CD14-positive monocyte (primary cell): Measurements from ENCODE around the gene SLC6A5. TPM values are rescaled to one million over a fixed set of nuclear protein-coding genes. Genes with fewer than 3 reads are reported as not detected.
A peak's percentile ranks its signal among the peaks of the same experiment; 100 is the strongest.

ENCODE experiments used
- DNase-seq, 3 donors: peaks; one replicate each; pipeline ENCODE4 v3.0.0-alpha.2; 2011 to 2022
- H2AFZ ChIP-seq: 2 replicates; pipeline ENCODE4 v1.6.0; 2012; ENCODE audit warnings: mild to moderate bottlenecking, low read depth, low read length, inconsistent platforms; ENCODE audit not compliant: insufficient read depth, poor library complexity, severe bottlenecking
- H3K27ac ChIP-seq, 2 donors: 1 replicate in 1 of 2; 2 replicates in 1 of 2; pipeline ENCODE4 v1.5.1; 2012 to 2013; ENCODE audit warnings: low read length in 2 of 2, control low read depth in 1 of 2, inconsistent platforms in 1 of 2, low read depth in 1 of 2, mild to moderate bottlenecking in 1 of 2
- H3K27me3 ChIP-seq, 2 donors: one replicate each; pipeline versions ENCODE4 v1.6.0 to v1.6.1; 2011 to 2013; ENCODE audit warnings: low read length in 2 of 2; ENCODE audit not compliant: control insufficient read depth in 2 of 2, insufficient read depth in 2 of 2
- H3K36me3 ChIP-seq, 2 donors: replicated peaks in 1 of 2; 1 replicate in 1 of 2; 2 replicates in 1 of 2; pipeline versions ENCODE4 v1.5.1 to v1.6.1; 2012 to 2013; ENCODE audit warnings: low read length in 2 of 2, control low read depth in 1 of 2, inconsistent platforms in 1 of 2, mild to moderate bottlenecking in 1 of 2; ENCODE audit not compliant: insufficient read depth in 2 of 2, control insufficient read depth in 1 of 2
- H3K4me1 ChIP-seq, 2 donors: 1 replicate in 1 of 2; 2 replicates in 1 of 2; pipeline versions ENCODE4 v1.5.1 to v1.6.1; 2012 to 2013; ENCODE audit warnings: low read length in 2 of 2, control low read depth in 1 of 2, inconsistent platforms in 1 of 2, mild to moderate bottlenecking in 1 of 2, moderate library complexity in 1 of 2; ENCODE audit not compliant: insufficient read depth in 2 of 2, control insufficient read depth in 1 of 2
- H3K4me2 ChIP-seq: replicated peaks from 2 replicates; pipeline ENCODE3; 2012; ENCODE audit warnings: low read length, moderate library complexity, mild to moderate bottlenecking; ENCODE audit not compliant: poor library complexity, severe bottlenecking; ENCODE audit errors: extremely low read depth
- H3K4me3 ChIP-seq, 3 experiments: fragments of 200-600 bp in 1 of 3; sonication (generic) in 1 of 3; replicated peaks in 1 of 3; 1 replicate in 2 of 3; 2 replicates in 1 of 3; pipeline ENCODE4 v1.5.1; 2011 to 2013; ENCODE audit warnings: low read length in 3 of 3, mild to moderate bottlenecking in 3 of 3, control low read depth in 2 of 3, low read depth in 2 of 3, inconsistent platforms in 1 of 3, moderate library complexity in 1 of 3
- H3K79me2 ChIP-seq: 2 replicates; pipeline ENCODE4 v1.6.0; 2012; ENCODE audit warnings: mild to moderate bottlenecking, control low read depth, inconsistent platforms, low read length, moderate library complexity; ENCODE audit not compliant: insufficient read depth
- H3K9ac ChIP-seq: 2 replicates; pipeline ENCODE4 v1.6.0; 2017; ENCODE audit warnings: low read length, mild to moderate bottlenecking; ENCODE audit not compliant: insufficient read depth, poor library complexity, severe bottlenecking
- H3K9me3 ChIP-seq, 2 donors: replicated peaks in 1 of 2; 1 replicate in 1 of 2; 2 replicates in 1 of 2; pipeline versions ENCODE4 v1.5.1 to v1.6.1; 2012 to 2013; ENCODE audit warnings: low read length in 2 of 2, control low read depth in 1 of 2; ENCODE audit not compliant: control insufficient read depth in 1 of 2, insufficient read depth in 1 of 2
- H4K20me1 ChIP-seq: 2 replicates; pipeline ENCODE4 v1.6.0; 2012; ENCODE audit warnings: mild to moderate bottlenecking, low read length, control low read depth, moderate library complexity; ENCODE audit not compliant: insufficient read depth
- H3K27ac Mint-ChIP-seq, 7 donors: one replicate each; pipeline ENCODE4 v1.8.0; 2020; ENCODE audit warnings: mild to moderate bottlenecking in 7 of 7, mixed read lengths in 7 of 7, moderate library complexity in 6 of 7, inconsistent platforms in 2 of 7
- H3K27me3 Mint-ChIP-seq, 3 donors: one replicate each; pipeline ENCODE4 v1.8.0; 2021 to 2022; ENCODE audit warnings: low read depth in 3 of 3, mild to moderate bottlenecking in 3 of 3, mixed read lengths in 3 of 3, moderate library complexity in 3 of 3, inconsistent platforms in 1 of 3
- H3K36me3 Mint-ChIP-seq, 2 donors: one replicate each; pipeline ENCODE4 v1.8.0; 2020; ENCODE audit warnings: mixed read lengths in 2 of 2, inconsistent platforms in 1 of 2, mild to moderate bottlenecking in 1 of 2
- H3K4me1 Mint-ChIP-seq: one replicate; pipeline ENCODE4 v1.8.0; 2020; ENCODE audit warnings: mild to moderate bottlenecking, mixed read lengths
- H3K4me3 Mint-ChIP-seq, 2 donors: one replicate each; pipeline ENCODE4 v1.8.0; 2020; ENCODE audit warnings: mild to moderate bottlenecking in 2 of 2, mixed read lengths in 2 of 2, moderate library complexity in 1 of 2
- H3K9me3 Mint-ChIP-seq, 7 donors: one replicate each; pipeline ENCODE4 v1.8.0; 2020 to 2022; ENCODE audit warnings: mixed read lengths in 7 of 7, mild to moderate bottlenecking in 6 of 7, moderate library complexity in 6 of 7, inconsistent platforms in 2 of 7
- CTCF ChIP-seq: fragments of 200-600 bp; IDR thresholded peaks from one replicate; pipeline ENCODE4 v1.8.0; 2022; ENCODE audit warnings: antibody characterized with exemption, mild to moderate bottlenecking
- WGBS: methylation state at CpG from one replicate; pipeline ENCODE4 v1.1.5; 2013; ENCODE audit warnings: missing lambda C conversion rate; ENCODE audit not compliant: insufficient coverage; 5-methylcytosine and 5-hydroxymethylcytosine counted together
- intact Hi-C, 2 donors: fragments of 100-400 bp; cut with micrococcal nuclease; formaldehyde crosslinking; loops; one replicate each; pipeline versions ENCODE4 v1.15.0 to v1.15.1; 2023
- polyA plus RNA-seq, 3 donors: library from polyadenylated mRNA; depleted of rRNA in 1 of 3; unstranded in 2 of 3; stranded (reverse) in 1 of 3; fragments of 300-500 nt in 2 of 3; fragments of >200 nt in 1 of 3; fragmentation: Illumina TruSeq in 2 of 3; gene quantifications; 1 replicate in 2 of 3; 2 replicates in 1 of 3; pipeline ENCODE4 v1.2.3, GENCODE V29; 2012 to 2021

The SLC6A5 gene
- polyA plus RNA-seq, 3 donors, result not detected

- no peaks in the 10 kb centered on the region for H3K79me2 ChIP-seq
- H3K27me3 ChIP-seq, result peaks cover 0 to 3% of the 10 kb centered on the region in 2 donors
- no peak overlapping the region for H3K9ac ChIP-seq
- H3K9me3 ChIP-seq, result no peaks in the 10 kb centered on the region
- DNase-seq, result peak; percentile 3 to 27 (median 18)
- Mint-ChIP-seq H3K4me1 (no peaks in the 10 kb centered on the region), H3K27me3 (peaks cover 2 to 7% (median 7%) of the 10 kb centered on the region in 3 donors), H3K4me3 (no peak overlapping the region), H3K27ac (no peak overlapping the region), H3K9me3 (no peaks in the 10 kb centered on the region), H3K36me3 (no peaks in the 10 kb centered on the region)
- H2AFZ ChIP-seq, result no peak overlapping the region
- H3K36me3 ChIP-seq, result no peaks in the 10 kb centered on the region
- no peak overlapping the region for H3K27ac ChIP-seq
- H3K4me1 ChIP-seq, result no peaks in the 10 kb centered on the region
- peak; percentile 96 for TF ChIP-seq CTCF
- H3K4me3 ChIP-seq, result no peak overlapping the region
- no CpG with 5 or more reads among the region's 4 CpGs for WGBS
- H4K20me1 ChIP-seq, result no peaks in the 10 kb centered on the region
- no peak overlapping the region for H3K4me2 ChIP-seq
- intact Hi-C loops, result loop anchor here (5.0 to 10.0 kb wide), 3 partner anchors 864 to 1484 kb away; no protein-coding TSS in a partner anchor
Observed at GRCh38 chr11:20647976-20648565, 48.7 kb downstream of the SLC6A5 start.

- no peak overlapping the region for H3K27ac ChIP-seq
- H2AFZ ChIP-seq, result no peak overlapping the region
- 100% methylated on average over 1 of the region's 13 CpGs for WGBS
- no peaks in the 10 kb centered on the region for H3K36me3 ChIP-seq
- TF ChIP-seq CTCF, result no peak
- no peaks in the 10 kb centered on the region for H3K4me1 ChIP-seq
- intact Hi-C loops, result no loop called here
- no peak overlapping the region for H3K27ac Mint-ChIP-seq
- no peak for DNase-seq
- H3K4me3 ChIP-seq, result no peak overlapping the region
- H4K20me1 ChIP-seq, result no peaks in the 10 kb centered on the region
- H3K4me2 ChIP-seq, result no peak overlapping the region
- no peaks in the 10 kb centered on the region for H3K4me1 Mint-ChIP-seq
- peaks cover 2 to 9% (median 5%) of the 10 kb centered on the region in 3 donors for H3K27me3 Mint-ChIP-seq
- no peak overlapping the region for H3K4me3 Mint-ChIP-seq
- no peaks in the 10 kb centered on the region for H3K9me3 Mint-ChIP-seq
- H3K9me3 ChIP-seq, result no peaks in the 10 kb centered on the region
- no peak overlapping the region for H3K9ac ChIP-seq
- H3K27me3 ChIP-seq, result peaks cover 3 to 5% of the 10 kb centered on the region in 2 donors
- no peaks in the 10 kb centered on the region for H3K79me2 ChIP-seq
- no peaks in the 10 kb centered on the region for H3K36me3 Mint-ChIP-seq
Observed at GRCh38 chr11:20652150-20652806, 52.9 kb downstream of the SLC6A5 start.
